ENCODE data around the gene DCTN1.

The DCTN1 gene

GRCh38 chr2:74424139-74424992, 44.3 kb upstream of the DCTN1 start:
- ATAC-seq = no peak
- TF ChIP-seq, protein P1, sequence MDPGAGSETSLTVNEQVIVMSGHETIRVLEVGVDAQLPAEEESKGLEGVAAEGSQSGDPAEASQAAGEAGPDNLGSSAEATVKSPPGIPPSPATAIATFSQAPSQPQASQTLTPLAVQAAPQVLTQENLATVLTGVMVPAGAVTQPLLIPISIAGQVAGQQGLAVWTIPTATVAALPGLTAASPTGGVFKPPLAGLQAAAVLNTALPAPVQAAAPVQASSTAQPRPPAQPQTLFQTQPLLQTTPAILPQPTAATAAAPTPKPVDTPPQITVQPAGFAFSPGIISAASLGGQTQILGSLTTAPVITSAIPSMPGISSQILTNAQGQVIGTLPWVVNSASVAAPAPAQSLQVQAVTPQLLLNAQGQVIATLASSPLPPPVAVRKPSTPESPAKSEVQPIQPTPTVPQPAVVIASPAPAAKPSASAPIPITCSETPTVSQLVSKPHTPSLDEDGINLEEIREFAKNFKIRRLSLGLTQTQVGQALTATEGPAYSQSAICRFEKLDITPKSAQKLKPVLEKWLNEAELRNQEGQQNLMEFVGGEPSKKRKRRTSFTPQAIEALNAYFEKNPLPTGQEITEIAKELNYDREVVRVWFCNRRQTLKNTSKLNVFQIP (CRISPR knock-in tag; IDR thresholded peaks at IDR 0.05; ENCODE audit: borderline replicate concordance, low read depth) = no peak
- TF ChIP-seq TCF4 (CRISPR knock-in tag; IDR thresholded peaks at IDR 0.05; ENCODE audit: borderline replicate concordance) (no peak), ARNTL (CRISPR knock-in tag; IDR thresholded peaks at IDR 0.05; ENCODE audit: borderline replicate concordance, low read depth) (no peak), ISL1 (CRISPR knock-in tag; IDR thresholded peaks at IDR 0.05) (no peak), ZNF70 (CRISPR knock-in tag; IDR thresholded peaks at IDR 0.05) (no peak), CSDC2 (CRISPR knock-in tag; IDR thresholded peaks at IDR 0.05) (no peak), GLIS3 (CRISPR knock-in tag; IDR thresholded peaks at IDR 0.05) (no peak), RARB (CRISPR knock-in tag; IDR thresholded peaks at IDR 0.05) (no peak), ESRRG (CRISPR knock-in tag; IDR thresholded peaks at IDR 0.05) (no peak)

DNA sequence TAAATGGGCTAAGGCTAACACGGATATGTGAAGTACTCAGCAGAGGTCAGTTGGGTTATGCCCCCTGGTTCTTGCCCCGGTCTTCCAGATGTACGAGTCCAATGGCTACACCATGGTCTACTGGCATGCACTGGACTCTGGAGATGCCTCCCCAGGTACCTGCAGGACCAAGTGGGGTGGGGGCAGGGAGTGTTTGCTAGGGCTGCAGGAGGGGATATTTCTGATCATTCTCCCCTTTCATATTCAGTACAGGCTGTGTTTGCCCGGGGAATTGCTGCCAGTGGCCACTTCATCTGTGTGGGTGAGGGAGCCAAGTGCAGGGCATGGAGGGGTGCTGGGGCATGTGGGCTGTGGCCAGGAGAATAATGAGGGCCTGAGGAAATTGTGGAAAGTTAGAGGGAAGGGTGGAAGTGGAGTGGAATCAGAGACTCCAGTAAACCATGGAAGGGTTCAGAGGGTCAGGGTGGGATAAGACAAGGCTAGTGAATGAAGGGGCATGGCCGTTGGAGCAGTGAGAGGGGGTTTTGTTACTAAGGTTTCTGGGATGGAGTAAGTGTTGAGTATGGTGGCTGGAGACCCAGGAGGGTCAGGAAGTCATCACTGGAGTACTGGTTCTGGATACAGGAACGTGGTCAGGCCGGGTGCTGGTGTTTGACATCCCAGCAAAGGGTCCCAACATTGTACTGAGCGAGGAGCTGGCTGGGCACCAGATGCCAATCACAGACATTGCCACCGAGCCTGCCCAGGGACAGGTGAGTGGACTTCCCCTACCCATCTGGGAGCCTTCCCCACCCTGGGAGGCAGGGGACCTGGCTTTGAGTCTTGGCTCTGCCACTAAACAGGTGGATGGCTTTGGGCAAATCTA, 43.4 kb upstream of the DCTN1 start:
- ATAC-seq = no peak
- no peak for TF ChIP-seq BACH2 (CRISPR knock-in tag; IDR thresholded peaks at IDR 0.05; ENCODE audit: borderline replicate concordance)
- TF ChIP-seq PPARA (CRISPR knock-in tag; IDR thresholded peaks at IDR 0.05; ENCODE audit: borderline replicate concordance) = no peak
- TF ChIP-seq ZC3H10 (CRISPR knock-in tag; IDR thresholded peaks at IDR 0.05) = no peak
- no peak for TF ChIP-seq SNAI2 (CRISPR knock-in tag; IDR thresholded peaks at IDR 0.05)
- no peak for TF ChIP-seq TSHZ2 (CRISPR knock-in tag; IDR thresholded peaks at IDR 0.05)
- TF ChIP-seq ZFP3 (CRISPR knock-in tag; IDR thresholded peaks at IDR 0.05) = no peak
- TF ChIP-seq ZNF70 (CRISPR knock-in tag; IDR thresholded peaks at IDR 0.05) = no peak
- no peak for TF ChIP-seq ESRRG (CRISPR knock-in tag; IDR thresholded peaks at IDR 0.05)
- no peak for TF ChIP-seq CSRNP3 (CRISPR knock-in tag; IDR thresholded peaks at IDR 0.05)
- no peak for TF ChIP-seq CSDC2 (CRISPR knock-in tag; IDR thresholded peaks at IDR 0.05)
- TF ChIP-seq ZNF8 (CRISPR knock-in tag; IDR thresholded peaks at IDR 0.05) = no peak
- TF ChIP-seq CREB5 (CRISPR knock-in tag; IDR thresholded peaks at IDR 0.05; ENCODE audit: low read depth) = no peak

DNA sequence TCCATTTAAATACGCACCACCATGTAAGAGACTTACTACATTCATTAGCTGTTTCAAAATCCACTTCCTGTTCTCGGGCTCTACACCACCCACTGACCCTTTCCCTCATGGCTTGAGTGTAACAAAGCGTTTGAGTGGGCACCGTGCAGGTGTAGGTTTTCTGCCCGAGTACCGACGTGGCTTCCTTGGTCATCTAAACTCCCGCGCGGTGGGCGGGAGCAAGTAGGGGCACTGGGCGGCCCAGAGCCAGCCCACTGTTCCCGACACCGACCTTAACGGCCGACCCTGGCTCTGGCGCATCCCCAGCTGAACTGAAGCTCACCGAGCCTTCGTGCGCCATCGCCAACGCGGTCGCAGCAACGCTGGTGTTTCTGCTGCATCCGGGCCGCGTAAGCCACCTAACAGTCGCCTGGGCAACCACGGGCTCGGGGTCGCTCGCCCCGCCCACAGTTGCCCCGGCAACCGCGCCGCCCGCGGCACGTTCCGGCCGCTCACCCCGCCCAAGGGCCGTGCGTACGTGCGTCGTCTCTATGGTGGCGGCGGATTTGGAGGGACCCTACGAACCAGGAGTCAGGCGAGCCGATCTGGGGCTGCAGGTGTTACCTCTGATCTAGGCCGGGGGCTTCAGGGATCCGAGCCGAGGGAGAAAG, 41.2 kb upstream of the DCTN1 start, which contains the start of the genes C2orf81 and WDR54:
Gene C2orf81 (minus strand): TSS at position 399 of the 650 bp plus-strand sequence. CDS start 59 bp downstream, at position 340.
Gene WDR54 (plus strand): TSS at position 510 of the 650 bp plus-strand sequence. CDS start 424 bp downstream, outside the sequence.
- peak; percentile 92 for ATAC-seq
- TF ChIP-seq ZFP30 (CRISPR knock-in tag; IDR thresholded peaks at IDR 0.05) (no peak), ZC3H10 (CRISPR knock-in tag; IDR thresholded peaks at IDR 0.05) (no peak), TSHZ2 (CRISPR knock-in tag; IDR thresholded peaks at IDR 0.05) (0 out of 2 replicates have a peak, but pooled peaks have one; percentile 24), GLIS3 (CRISPR knock-in tag; IDR thresholded peaks at IDR 0.05) (no peak), TOX (CRISPR knock-in tag; IDR thresholded peaks at IDR 0.05; ENCODE audit: borderline replicate concordance) (no peak), CSDC2 (CRISPR knock-in tag; IDR thresholded peaks at IDR 0.05) (no peak)
- TF ChIP-seq, protein P1 (CRISPR knock-in tag; IDR thresholded peaks at IDR 0.05; ENCODE audit: borderline replicate concordance, low read depth) = no peak
- TF ChIP-seq, protein P2, sequence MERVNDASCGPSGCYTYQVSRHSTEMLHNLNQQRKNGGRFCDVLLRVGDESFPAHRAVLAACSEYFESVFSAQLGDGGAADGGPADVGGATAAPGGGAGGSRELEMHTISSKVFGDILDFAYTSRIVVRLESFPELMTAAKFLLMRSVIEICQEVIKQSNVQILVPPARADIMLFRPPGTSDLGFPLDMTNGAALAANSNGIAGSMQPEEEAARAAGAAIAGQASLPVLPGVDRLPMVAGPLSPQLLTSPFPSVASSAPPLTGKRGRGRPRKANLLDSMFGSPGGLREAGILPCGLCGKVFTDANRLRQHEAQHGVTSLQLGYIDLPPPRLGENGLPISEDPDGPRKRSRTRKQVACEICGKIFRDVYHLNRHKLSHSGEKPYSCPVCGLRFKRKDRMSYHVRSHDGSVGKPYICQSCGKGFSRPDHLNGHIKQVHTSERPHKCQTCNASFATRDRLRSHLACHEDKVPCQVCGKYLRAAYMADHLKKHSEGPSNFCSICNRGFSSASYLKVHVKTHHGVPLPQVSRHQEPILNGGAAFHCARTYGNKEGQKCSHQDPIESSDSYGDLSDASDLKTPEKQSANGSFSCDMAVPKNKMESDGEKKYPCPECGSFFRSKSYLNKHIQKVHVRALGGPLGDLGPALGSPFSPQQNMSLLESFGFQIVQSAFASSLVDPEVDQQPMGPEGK (CRISPR knock-in tag; IDR thresholded peaks at IDR 0.05; ENCODE audit: borderline replicate concordance) = no peak

Measured in SK-N-SH treated with all-trans-retinoic acid at 6 μM for 48 hours (cell line).